Measurements from ENCODE around the gene CLEC14A.

CLEC14A gene

DNA sequence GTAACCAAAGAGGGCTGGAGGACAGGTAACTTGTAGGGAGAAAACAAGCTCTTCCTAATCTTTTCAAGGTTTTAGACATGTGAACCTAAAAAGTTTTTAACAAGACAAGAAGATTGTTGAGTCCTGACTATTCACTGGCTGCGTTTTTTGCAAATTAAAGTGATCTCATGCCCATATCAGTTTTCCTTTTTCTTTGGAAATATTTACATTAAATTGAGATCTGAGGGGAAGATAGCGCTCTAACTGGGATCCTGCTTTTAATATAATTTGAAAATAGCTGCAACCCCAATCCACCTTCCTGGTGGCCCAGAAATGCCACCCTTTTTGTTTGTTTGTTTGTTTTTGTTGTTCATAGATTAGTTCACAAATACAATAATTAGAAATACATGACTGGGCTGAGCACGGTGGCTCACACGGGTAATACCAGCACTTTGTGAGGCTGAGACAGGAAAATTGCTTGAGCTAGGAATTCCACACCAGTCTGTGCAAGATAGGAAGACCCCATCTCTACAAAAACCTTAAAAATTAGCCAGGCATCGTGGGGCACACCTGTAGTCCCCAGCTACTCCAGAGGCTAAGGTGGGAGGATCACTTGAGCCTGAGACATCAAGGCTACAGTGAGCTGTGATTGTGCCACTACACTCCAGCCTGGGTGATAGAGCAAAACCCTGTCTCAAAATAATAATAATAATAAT, 50.6 kb downstream of the CLEC14A start:
- H3K36me3 Mint-ChIP-seq (ENCODE audit: low read depth) = peaks cover 2% of the 10 kb centered on the region
- peaks cover 14% of the 10 kb centered on the region for H3K4me1 Mint-ChIP-seq
- H3K4me3 Mint-ChIP-seq = no peak overlapping the region
- H3K27ac Mint-ChIP-seq = no peak overlapping the region
- ATAC-seq = no peak
- peaks cover 35% of the 10 kb centered on the region for H3K27me3 Mint-ChIP-seq
- no peak for DNase-seq
- no peaks in the 10 kb centered on the region for H3K9me3 Mint-ChIP-seq

DNA sequence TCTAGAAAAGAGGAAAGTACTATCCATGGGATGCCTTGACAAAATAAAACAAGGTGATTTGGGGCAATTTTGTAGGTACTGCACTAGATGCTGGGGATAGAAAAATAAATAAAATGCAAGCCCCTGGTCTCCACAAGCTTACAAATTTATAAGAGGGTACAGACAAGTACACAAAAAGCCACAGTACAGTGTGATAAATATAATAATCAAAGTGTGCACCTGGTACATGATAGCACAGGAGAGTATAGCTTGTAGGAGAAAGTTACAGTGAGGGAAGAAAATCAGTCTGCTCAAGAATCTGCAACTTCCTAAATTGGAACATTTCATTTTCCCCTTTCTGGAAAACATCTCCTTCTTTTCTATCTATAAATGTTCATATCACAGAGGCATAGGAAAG, 51.2 kb downstream of the CLEC14A start:
- ATAC-seq = no peak
- Mint-ChIP-seq H3K9me3 (no peaks in the 10 kb centered on the region), H3K27me3 (peaks cover 29% of the 10 kb centered on the region), H3K36me3 (ENCODE audit: low read depth) (peaks cover 2% of the 10 kb centered on the region), H3K4me1 (peaks cover 8% of the 10 kb centered on the region), H3K4me3 (no peak overlapping the region), H3K27ac (no peak overlapping the region)
- DNase-seq = no peak

All from activated naive CD8-positive, alpha-beta T cell treated with anti-CD3 and anti-CD28 coated beads, Interleukin-2, amount 50 U/mL, for 24 hours (primary cell).